Renal pelvis (tissue), 4 donors: ENCODE results near the gene NKX2-1. TPM values are rescaled to one million over a fixed set of nuclear protein-coding genes. Genes with fewer than 3 reads are reported as not detected.

Source experiments
- DNase-seq: peaks from one replicate; pipeline ENCODE4 v3.0.0-alpha.2; 2013
- polyA plus RNA-seq, 3 donors: library from polyadenylated mRNA; unstranded; fragments of 120-200 nt; gene quantifications; one replicate each; pipeline ENCODE4 v1.2.1, GENCODE V29; 2013; ENCODE audit not compliant: insufficient read length in 3 of 3

The NKX2-1 gene
- polyA plus RNA-seq, 3 donors, result not detected

- DNase-seq, result no peak
Measured at GRCh38 chr14:36518031-36518585, 1.9 kb downstream of the NKX2-1 start.

GRCh38 chr14:36517242-36518030 lies 2.6 kb downstream of the NKX2-1 start:
- no peak for DNase-seq

DNA sequence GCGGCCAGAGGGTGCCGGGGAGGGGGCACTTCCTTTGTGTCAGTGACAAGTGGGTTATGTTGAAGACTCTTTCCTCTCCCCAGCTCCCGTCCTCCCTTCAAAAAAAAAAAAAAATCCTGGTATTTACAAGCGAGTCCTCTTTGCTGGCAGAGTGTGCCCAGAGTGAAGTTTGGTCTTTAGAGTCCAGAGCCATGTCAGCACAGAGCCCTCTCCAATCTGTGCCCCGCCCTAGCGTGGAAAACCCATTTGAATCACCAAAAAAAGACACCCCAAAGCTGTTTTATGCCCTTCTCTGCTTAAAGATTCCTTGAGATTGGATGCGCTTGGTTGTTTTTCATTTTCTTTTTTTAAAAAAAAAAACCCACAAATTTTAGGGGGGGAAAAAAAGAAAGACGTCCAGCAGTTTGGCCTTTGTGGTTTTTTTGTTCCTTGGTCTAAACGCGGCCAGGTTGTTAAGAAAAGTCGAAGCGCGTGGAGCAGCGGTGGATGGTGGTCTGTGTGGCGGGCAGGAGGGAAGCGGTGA lies 3.3 kb downstream of the NKX2-1 start:
- no peak for DNase-seq

GRCh38 chr14:36515896-36516718 lies 3.9 kb downstream of the NKX2-1 start:
- DNase-seq, result no peak

GRCh38 chr14:36515105-36515593 lies 4.9 kb downstream of the NKX2-1 start:
- no peak for DNase-seq

DNA sequence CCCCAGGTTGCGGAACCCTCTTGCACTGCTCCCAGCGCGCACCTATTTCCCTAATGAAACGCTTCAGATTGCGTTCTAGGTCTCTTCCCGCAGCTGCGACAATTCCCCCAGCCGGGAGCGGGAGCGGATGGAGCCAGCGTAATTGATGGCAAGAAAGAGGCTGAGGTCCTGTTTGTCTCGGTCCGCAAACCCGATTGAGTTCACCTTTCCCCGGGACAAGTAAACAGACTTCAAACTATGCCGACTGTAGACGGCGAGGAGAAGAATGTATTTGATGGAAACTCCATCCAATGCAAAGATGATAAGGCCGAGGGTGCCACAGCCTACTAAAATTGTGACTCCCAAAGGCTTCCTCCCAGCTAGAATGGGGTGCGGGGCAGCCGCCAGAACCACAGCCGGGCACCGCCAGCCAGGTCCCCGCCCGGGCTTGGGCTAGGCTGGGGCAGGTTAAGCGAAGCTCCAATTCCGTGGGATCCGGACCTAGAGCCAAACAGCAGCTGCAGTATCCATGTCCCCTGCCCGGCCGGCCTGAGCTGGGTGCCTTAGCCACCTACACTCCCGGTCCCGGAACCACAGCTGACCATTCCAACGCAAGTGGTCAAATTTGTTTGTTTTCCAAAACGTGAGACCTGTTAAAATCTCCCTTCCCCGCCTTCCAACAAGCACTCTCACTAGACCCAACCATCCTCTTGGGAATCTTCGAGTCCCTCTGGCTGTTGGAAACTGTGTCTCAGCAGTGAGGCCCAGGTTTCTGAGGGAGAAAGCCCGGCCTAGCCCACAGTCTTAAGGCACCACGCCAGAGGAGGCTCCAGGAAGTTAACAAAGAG lies 5.5 kb downstream of the NKX2-1 start:
- no peak for DNase-seq

GRCh38 chr14:36513451-36514277 lies 6.4 kb downstream of the NKX2-1 start:
- DNase-seq, result no peak

DNA sequence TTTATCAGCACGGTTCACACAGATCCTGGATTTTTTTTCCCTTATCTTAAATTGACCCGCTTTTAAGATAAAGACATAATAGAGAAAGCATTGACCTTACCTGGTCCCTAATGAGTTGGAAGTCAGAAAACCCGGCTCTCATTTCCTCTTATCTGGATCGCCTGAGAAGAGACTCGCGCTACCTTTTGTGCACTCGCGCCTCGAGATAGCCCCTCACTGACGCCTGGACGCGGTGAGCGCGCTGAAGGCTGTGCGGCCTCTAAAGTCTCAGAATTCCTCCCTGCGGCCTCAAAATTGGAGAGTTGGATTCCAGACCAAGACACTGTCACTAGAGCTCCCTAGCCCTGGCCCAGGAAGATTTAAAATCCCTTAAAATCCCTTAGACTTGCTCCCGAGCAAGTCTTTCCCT lies 7.0 kb downstream of the NKX2-1 start:
- DNase-seq, result no peak

- no peak for DNase-seq
Measured at GRCh38 chr14:36512585-36513003, 7.4 kb downstream of the NKX2-1 start.

- DNase-seq, result no peak
Measured at GRCh38 chr14:36511981-36512584, 7.9 kb downstream of the NKX2-1 start.

DNA sequence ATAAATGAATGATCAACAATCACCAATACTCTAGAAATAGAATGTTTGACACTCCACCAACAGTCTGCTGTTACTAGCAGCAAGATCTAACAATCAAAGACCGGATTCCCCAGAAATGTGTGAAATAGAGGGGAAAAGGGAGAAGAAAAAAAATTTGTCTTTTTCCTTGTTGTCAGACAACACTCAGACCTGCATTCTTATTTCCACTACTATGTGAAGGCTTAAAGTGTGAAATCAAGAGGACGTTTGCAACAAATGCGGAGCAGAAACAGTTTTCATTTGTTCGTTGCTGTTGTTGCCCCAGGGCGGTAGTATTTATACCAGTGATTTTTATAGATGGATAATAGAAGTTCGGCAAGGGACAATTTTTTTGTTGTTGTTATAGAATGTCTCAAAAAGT lies 9.2 kb downstream of the NKX2-1 start:
- DNase-seq, result no peak

- no peak for DNase-seq
Measured at GRCh38 chr14:36510078-36510799, 9.8 kb downstream of the NKX2-1 start.

- DNase-seq, result no peak
Measured at GRCh38 chr14:36509069-36509917, 10.7 kb downstream of the NKX2-1 start.

GRCh38 chr14:36508418-36509068 lies 11.5 kb downstream of the NKX2-1 start:
- no peak for DNase-seq

GRCh38 chr14:36507847-36508417 lies 12.1 kb downstream of the NKX2-1 start:
- DNase-seq, result no peak

DNA sequence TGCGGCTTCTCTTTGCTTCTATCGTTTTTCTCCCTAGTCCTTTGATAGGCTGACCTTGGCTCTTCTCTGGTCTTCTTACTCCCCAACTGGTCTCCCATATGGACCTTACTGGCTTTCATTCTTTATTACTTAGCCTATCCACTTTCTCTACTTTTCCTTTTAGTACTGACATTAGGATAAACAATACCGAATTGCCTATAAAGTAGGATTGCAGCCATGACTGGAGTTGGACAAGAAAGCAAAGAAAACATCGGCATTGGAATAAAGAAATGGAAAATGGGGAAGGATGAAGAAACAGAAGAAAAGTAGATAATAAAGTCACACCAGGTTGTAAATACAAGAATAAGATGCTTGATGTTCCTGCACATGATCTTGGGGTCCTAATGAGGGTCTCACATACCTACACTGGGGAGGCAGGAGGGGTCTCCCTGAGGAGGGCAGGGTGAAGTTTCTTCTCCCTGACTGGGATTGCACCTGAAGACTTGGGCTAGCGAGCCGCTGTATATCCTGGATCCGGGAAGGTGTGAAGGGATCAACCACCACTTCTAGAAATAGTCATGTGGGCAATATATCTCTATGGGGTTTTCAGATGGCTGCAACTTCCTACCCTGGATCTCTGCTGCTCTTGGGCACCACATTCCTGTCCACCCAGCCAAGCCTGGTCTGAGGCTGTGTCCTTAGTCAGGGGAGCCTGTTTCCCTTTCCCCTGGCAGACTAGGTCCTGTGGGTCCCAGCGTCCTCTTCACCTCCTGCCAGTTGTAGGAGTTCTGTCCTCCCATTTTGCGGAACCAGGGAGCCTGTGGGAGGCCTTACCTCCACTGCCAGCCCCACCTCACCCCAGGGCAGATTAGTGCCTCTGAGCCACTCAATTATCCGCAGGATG lies 13.1 kb downstream of the NKX2-1 start:
- DNase-seq, result no peak
